ENCODE measurements around the gene CERS6.

- TF ChIP-seq POLR2A (IDR thresholded peaks at IDR 0.05) (no peak), POLR2AphosphoS5 (IDR thresholded peaks at IDR 0.05) (no peak), CTCF (IDR thresholded peaks at IDR 0.05 in 8 of 11, conservative IDR thresholded peaks at IDR 0.05 in 3 of 11) (no peak)
These were observed 3.2 kb downstream of the CERS6 start for GRCh38 chr2:168459256-168459655.

All from spleen (tissue), 7 donors.